Measurements from ENCODE around the gene REV3L. TPM values are rescaled to one million over a fixed set of nuclear protein-coding genes. Genes with fewer than 3 reads are reported as not detected.

REV3L gene
- total and polyA plus RNA-seq, 9 of the 15 experiments (the other 6 are each of a cell fraction or from before 2014, with no cell fraction given), result 5.5 to 24.4 (median 14.4) TPM

- no peak for TF ChIP-seq REST (IDR thresholded peaks at IDR 0.05; ENCODE audit: borderline replicate concordance)
- 0 out of 2 replicates have a peak, but pooled peaks have one; percentile 14 for TF ChIP-seq REST (CRISPR knock-in tag; IDR thresholded peaks at IDR 0.05; ENCODE audit: low read depth)
- TF ChIP-seq, protein P1, sequence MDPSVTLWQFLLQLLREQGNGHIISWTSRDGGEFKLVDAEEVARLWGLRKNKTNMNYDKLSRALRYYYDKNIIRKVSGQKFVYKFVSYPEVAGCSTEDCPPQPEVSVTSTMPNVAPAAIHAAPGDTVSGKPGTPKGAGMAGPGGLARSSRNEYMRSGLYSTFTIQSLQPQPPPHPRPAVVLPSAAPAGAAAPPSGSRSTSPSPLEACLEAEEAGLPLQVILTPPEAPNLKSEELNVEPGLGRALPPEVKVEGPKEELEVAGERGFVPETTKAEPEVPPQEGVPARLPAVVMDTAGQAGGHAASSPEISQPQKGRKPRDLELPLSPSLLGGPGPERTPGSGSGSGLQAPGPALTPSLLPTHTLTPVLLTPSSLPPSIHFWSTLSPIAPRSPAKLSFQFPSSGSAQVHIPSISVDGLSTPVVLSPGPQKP (CRISPR knock-in tag; IDR thresholded peaks at IDR 0.05), result no peak
- TF ChIP-seq PRMT5 (CRISPR knock-in tag; IDR thresholded peaks at IDR 0.05), result no peak
- TF ChIP-seq RBFOX2 (IDR thresholded peaks at IDR 0.05; ENCODE audit: low read depth, low read length), result peak; percentile 82
- TF ChIP-seq CCNT2 (IDR thresholded peaks at IDR 0.05; ENCODE audit: borderline replicate concordance, extremely low read depth, insufficient read length, low read depth, low read length), result peak; percentile 39
- TF ChIP-seq RFX5 (IDR thresholded peaks at IDR 0.05; ENCODE audit: low read depth, low read length), result no peak
- no peak for TF ChIP-seq DLX4 (CRISPR knock-in tag; IDR thresholded peaks at IDR 0.05)
- no peak for TF ChIP-seq ZNF212 (CRISPR knock-in tag; IDR thresholded peaks at IDR 0.05)
- TF ChIP-seq USF1 (CRISPR knock-in tag; IDR thresholded peaks at IDR 0.05), result no peak
- TF ChIP-seq NR3C1 (CRISPR knock-in tag; IDR thresholded peaks at IDR 0.05), result no peak
- TF ChIP-seq CTBP1 (IDR thresholded peaks at IDR 0.05; ENCODE audit: borderline replicate concordance), result peak; percentile 72
- no peak for TF ChIP-seq ZNF507 (tag; conservative IDR thresholded peaks at IDR 0.05)
Measured at GRCh38 chr6:111482188-111482958, 645 bp downstream of the REV3L start (continued).
